ENCODE measurements around the gene KRTAP10-7.
"Not testable (repeated sequence)": the region's sequence is repeated elsewhere in the genome, so short reads cannot be mapped to it uniquely, and the experiment has no call there.

Gene KRTAP10-7

GRCh38 chr21:44600118-44600978 lies at the start of gene KRTAP10-7:
KRTAP10-7 (plus strand) TSS chr21:44600597; CDS start chr21:44600622, 25 bp downstream.
- DNase-seq, result not testable (repeated sequence)

GRCh38 chr21:44550807-44551206 lies 49.6 kb upstream of the KRTAP10-7 start:
- no peak for DNase-seq

- DNase-seq, result no peak
These were observed 48.9 kb upstream of the KRTAP10-7 start, which contains the start of gene KRTAP10-2 for GRCh38 chr21:44551340-44551961. KRTAP10-2 (minus strand) TSS chr21:44551505; CDS start chr21:44551458, 47 bp downstream.

- DNase-seq, result no peak
These were observed 48.3 kb upstream of the KRTAP10-7 start for GRCh38 chr21:44552136-44552535.

GRCh38 chr21:44552681-44553080 lies 47.7 kb upstream of the KRTAP10-7 start:
- no peak for DNase-seq

GRCh38 chr21:44555200-44555875 lies 45.1 kb upstream of the KRTAP10-7 start:
- DNase-seq, result no peak

GRCh38 chr21:44556879-44557278 lies 43.5 kb upstream of the KRTAP10-7 start:
- DNase-seq, result no peak

- no peak for DNase-seq
These were observed 42.7 kb upstream of the KRTAP10-7 start for GRCh38 chr21:44557491-44558328.

- not testable (repeated sequence) for DNase-seq
These were observed 42.1 kb upstream of the KRTAP10-7 start for GRCh38 chr21:44558329-44558675.

- no peak for DNase-seq
These were observed 41.7 kb upstream of the KRTAP10-7 start, which contains the start of gene KRTAP10-3 for GRCh38 chr21:44558695-44559094. KRTAP10-3 (minus strand) TSS chr21:44558795; CDS start chr21:44558715, 80 bp downstream.

- no peak for DNase-seq
These were observed 36.3 kb upstream of the KRTAP10-7 start for GRCh38 chr21:44564099-44564498.

GRCh38 chr21:44564886-44565598 lies 35.4 kb upstream of the KRTAP10-7 start:
- no peak for DNase-seq

GRCh38 chr21:44566403-44566802 lies 34.0 kb upstream of the KRTAP10-7 start:
- no peak for DNase-seq

- no peak for DNase-seq
These were observed 32.8 kb upstream of the KRTAP10-7 start for GRCh38 chr21:44567481-44568171.

GRCh38 chr21:44568261-44568660 lies 32.1 kb upstream of the KRTAP10-7 start:
- DNase-seq, result no peak

GRCh38 chr21:44568667-44569556 lies 31.5 kb upstream of the KRTAP10-7 start:
- no peak for DNase-seq

- DNase-seq, result no peak
These were observed 30.4 kb upstream of the KRTAP10-7 start for GRCh38 chr21:44569861-44570517.

GRCh38 chr21:44571296-44571695 lies 29.1 kb upstream of the KRTAP10-7 start:
- no peak for DNase-seq

Measured in hematopoietic multipotent progenitor cell treated with erythropoietin and hydrocortisone succinate and interleukin-3 and kit ligand, for 8 days (in vitro differentiated cells).